IMR-90 (cell line): ENCODE results near the gene HNRNPA3. TPM values are rescaled to one million over a fixed set of nuclear protein-coding genes. Genes with fewer than 3 reads are reported as not detected.

Source experiments
- ATAC-seq: fragments of 200-7000 bp; cut with Tn5 transposase; 2 replicates; pipeline ENCODE4 v1.9.1; 2020; ENCODE audit warnings: low read depth, mild to moderate bottlenecking, moderate library complexity
- BruUV-seq: library from RNA; stranded (reverse); fragments of 400-500 nt; replicated peaks from 2 replicates; lab custom pipeline; 2021; lab: Mats Ljungman, UMichigan
- CTCF ChIA-PET: fragments of 300-600 bp; formaldehyde crosslinking; extraction: SDS; loops from one replicate; lab custom pipeline; 2021; ENCODE audit warnings: antibody characterized with exemption; lab: Yijun Ruan, JAX
- POLR2A ChIA-PET: fragments of 300-600 bp; sonication (Branson Sonifier 250); formaldehyde crosslinking; loops from one replicate; lab custom pipeline; 2022; ENCODE audit warnings: antibody characterized with exemption; ENCODE audit not compliant: unreplicated experiment; lab: Charles Lee
- DNase-seq: peaks from one replicate; pipeline ENCODE4 v3.0.0; 2013
- H2AFZ ChIP-seq: replicated peaks from 2 replicates; pipeline ENCODE3; 2013; ENCODE audit warnings: low read length, mild to moderate bottlenecking; ENCODE audit not compliant: poor library complexity
- H2AK5ac ChIP-seq: 2 replicates; pipeline ENCODE4 v1.6.1; 2013; ENCODE audit warnings: low read depth, low read length, inconsistent platforms
- H2AK9ac ChIP-seq: replicated peaks from 2 replicates; pipeline ENCODE3; 2013; ENCODE audit warnings: mild to moderate bottlenecking, low read depth, low read length, moderate library complexity; ENCODE audit not compliant: poor library complexity
- H2BK120ac ChIP-seq: 2 replicates; pipeline ENCODE4 v1.6.1; 2013; ENCODE audit warnings: low read depth, low read length, inconsistent platforms
- H2BK15ac ChIP-seq: 3 replicates; pipeline ENCODE4 v1.6.1; 2013; ENCODE audit warnings: low read depth, low read length, inconsistent platforms
- H2BK20ac ChIP-seq: 2 replicates; pipeline ENCODE4 v1.6.1; 2013; ENCODE audit warnings: low read depth, mild to moderate bottlenecking, inconsistent platforms, low read length, moderate library complexity
- H2BK5ac ChIP-seq: 2 replicates; pipeline ENCODE4 v1.6.1; 2013; ENCODE audit warnings: mild to moderate bottlenecking, low read depth, low read length, inconsistent platforms; ENCODE audit not compliant: poor library complexity, severe bottlenecking
- H3K14ac ChIP-seq: replicated peaks from 2 replicates; pipeline ENCODE4 v1.6.1; 2013; ENCODE audit warnings: low read depth, low read length, inconsistent platforms
- H3K18ac ChIP-seq: 2 replicates; pipeline ENCODE4 v1.6.1; 2013; ENCODE audit warnings: low read depth, low read length, control low read depth
- H3K23ac ChIP-seq: 2 replicates; pipeline ENCODE4 v1.6.1; 2013; ENCODE audit warnings: low read depth, low read length, inconsistent platforms
- H3K27ac ChIP-seq: 2 replicates; pipeline ENCODE4 v1.5.1; 2013; ENCODE audit warnings: mild to moderate bottlenecking, control low read depth, low read length; ENCODE audit not compliant: insufficient read depth
- H3K27me3 ChIP-seq: 2 replicates; pipeline ENCODE4 v1.6.1; 2013; ENCODE audit warnings: low read length; ENCODE audit not compliant: control insufficient read depth, insufficient read depth
- H3K36me3 ChIP-seq: 2 replicates; pipeline ENCODE4 v1.6.1; 2013; ENCODE audit warnings: low read length, mixed read lengths; ENCODE audit not compliant: control insufficient read depth, insufficient read depth
- H3K4ac ChIP-seq: 2 replicates; pipeline ENCODE4 v1.6.1; 2013; ENCODE audit warnings: low read depth, low read length, inconsistent platforms
- H3K4me1 ChIP-seq: 2 replicates; pipeline ENCODE4 v1.6.1; 2013; ENCODE audit warnings: low read length, mixed read lengths; ENCODE audit not compliant: control insufficient read depth, insufficient read depth
- H3K4me2 ChIP-seq: 2 replicates; pipeline ENCODE4 v1.6.1; 2013; ENCODE audit warnings: low read depth, mild to moderate bottlenecking, control low read depth, low read length, moderate library complexity
- H3K4me3 ChIP-seq: 2 replicates; pipeline ENCODE4 v1.5.1; 2013; ENCODE audit warnings: low read depth, mild to moderate bottlenecking, control low read depth, low read length, moderate library complexity; ENCODE audit not compliant: insufficient read depth
- H3K56ac ChIP-seq: 2 replicates; pipeline ENCODE4 v1.6.1; 2013; ENCODE audit warnings: low read length, inconsistent platforms; ENCODE audit not compliant: insufficient read depth; ENCODE audit errors: extremely low read depth
- H3K79me1 ChIP-seq, 2 experiments: 2 replicates each; pipeline ENCODE4 v1.6.1; 2013; ENCODE audit warnings: low read length in 2 of 2, inconsistent platforms in 1 of 2, low read depth in 1 of 2
- H3K9ac ChIP-seq: 2 replicates; pipeline ENCODE4 v1.6.1; 2013; ENCODE audit warnings: low read depth, low read length, control low read depth
- H3K9me1 ChIP-seq: 2 replicates; pipeline ENCODE4 v1.6.1; 2013; ENCODE audit warnings: low read length, inconsistent platforms; ENCODE audit not compliant: insufficient read depth
- H3K9me3 ChIP-seq: 2 replicates; pipeline ENCODE4 v1.6.1; 2013; ENCODE audit warnings: low read length; ENCODE audit not compliant: control insufficient read depth, insufficient read depth
- H4K20me1 ChIP-seq: 2 replicates; pipeline ENCODE4 v1.6.1; 2013; ENCODE audit warnings: low read length, inconsistent platforms; ENCODE audit not compliant: insufficient read depth
- H4K5ac ChIP-seq: 2 replicates; pipeline ENCODE4 v1.6.1; 2013; ENCODE audit warnings: mild to moderate bottlenecking, low read depth, low read length, control low read depth
- H4K8ac ChIP-seq, 2 experiments: 2 replicates each; pipeline ENCODE4 v1.6.1; 2013; ENCODE audit warnings: low read depth in 2 of 2, low read length in 2 of 2, control low read depth in 1 of 2, inconsistent platforms in 1 of 2
- H4K91ac ChIP-seq: 2 replicates; pipeline ENCODE4 v1.6.1; 2013; ENCODE audit warnings: low read depth, low read length, inconsistent platforms; ENCODE audit not compliant: insufficient read depth
- CTCF ChIP-seq: conservative IDR thresholded peaks from 2 replicates; pipeline ENCODE4 v1.5.1; 2012; ENCODE audit warnings: mild to moderate bottlenecking, low read depth, low read length, improper control_type of control experiment
- MAFK ChIP-seq: IDR thresholded peaks from 2 replicates; pipeline ENCODE4 v1.6.1; 2012; ENCODE audit warnings: low read depth, low read length, improper control_type of control experiment
- MXI1 ChIP-seq: IDR thresholded peaks from 2 replicates; pipeline ENCODE4 v1.6.1; 2012; ENCODE audit warnings: low read depth, mild to moderate bottlenecking, low read length, moderate library complexity, borderline replicate concordance
- RAD21 ChIP-seq: IDR thresholded peaks from 2 replicates; pipeline ENCODE4 v1.6.1; 2012; ENCODE audit warnings: low read length, improper control_type of control experiment
- RFX5 ChIP-seq: IDR thresholded peaks from 2 replicates; pipeline ENCODE4 v1.8.0; 2012; ENCODE audit warnings: low read depth, mild to moderate bottlenecking, low read length, moderate library complexity
- WGBS, 2 experiments: methylation state at CpG; one replicate each; pipeline versions ENCODE4 v1.1.5 to v1.1.7; 2013; ENCODE audit warnings: missing lambda C conversion rate in 2 of 2; ENCODE audit not compliant: insufficient read length in 1 of 2; ENCODE audit errors: extremely low coverage in 2 of 2; 5-methylcytosine and 5-hydroxymethylcytosine counted together
- dilution Hi-C: fragments of 300-500 bp; cut with HindIII; formaldehyde crosslinking; loops from one replicate; pipeline ENCODE4 v1.14.3; 2018; ENCODE audit warnings: low sequenced_read_pairs; ENCODE audit not compliant: unreplicated experiment
- in situ Hi-C: fragments of 300-500 bp; cut with MboI; formaldehyde crosslinking; loops from 3 replicates; pipeline ENCODE4 v1.14.3; 2019; ENCODE audit warnings: low sequenced_read_pairs, inconsistent platforms, mixed read lengths
- intact Hi-C: fragments of 100-400 bp; cut with micrococcal nuclease; formaldehyde crosslinking; loops from 2 replicates; pipeline ENCODE4 v1.10.0; 2022
- polyA plus RNA-seq, 3 experiments: library from polyadenylated mRNA; depleted of rRNA; stranded (reverse); fragments of >200 nt; gene quantifications; 2 replicates each; pipeline ENCODE4 v1.2.3, GENCODE V29; 2012; ENCODE audit warnings: low replicate concordance in 1 of 3
- total RNA-seq: library from RNA; depleted of rRNA; stranded (reverse); fragments of >200 nt; gene quantifications from 2 replicates; pipeline ENCODE4 v1.2.3, GENCODE V29; 2012

The HNRNPA3 gene
- total and polyA plus RNA-seq, 2 of the 4 experiments (the other 2 are of a cell fraction), result 18.6 to 111 TPM

- Histone ChIP-seq H3K4ac (no peak overlapping the region), H4K5ac (no peak overlapping the region), H3K4me1 (peaks cover 21% of the 10 kb centered on the region), H3K9ac (no peak overlapping the region), H2AK9ac (no peak overlapping the region), H3K56ac (no peak overlapping the region), H2BK120ac (no peak overlapping the region), H2BK20ac (no peak overlapping the region), H2BK15ac (no peak overlapping the region), H3K36me3 (peaks cover 35% of the 10 kb centered on the region), H3K27me3 (no peaks in the 10 kb centered on the region), H3K4me3 (no peak overlapping the region), H2AK5ac (no peak overlapping the region), H2AFZ (no peak overlapping the region), H4K20me1 (peaks cover 99% of the 10 kb centered on the region), H3K23ac (peak overlapping the region; percentile 79; the same call in 1 of the 2 replicates), H3K27ac (peak overlapping the region; percentile 7; the same call in 1 of the 2 replicates), H2BK5ac (no peak overlapping the region), H4K91ac (no peak overlapping the region), H3K9me1 (peaks cover 39% of the 10 kb centered on the region), H4K8ac (no peak overlapping the region), H3K4me2 (peak overlapping the region; percentile 55), H3K9me3 (no peaks in the 10 kb centered on the region; the same call in 1 of the 2 replicates), H3K79me1 (peaks cover 0 to 53% of the 10 kb centered on the region in 2 experiments; a peak in 2 of 4 replicates), H3K18ac (no peak overlapping the region), H3K14ac (no peak overlapping the region; the same call in 1 of the 2 replicates)
- BruUV-seq, result no TSS peak
- in situ Hi-C loops, result no loop called here
- ATAC-seq (peak; percentile 54), DNase-seq (peak; percentile 52)
- POLR2A ChIA-PET, result interaction anchor here (0.9 to 1.2 kb wide), 2 partner anchors 9 to 11 kb away, joined by 3 read pairs; no protein-coding TSS in a partner anchor
- intact Hi-C loops, result no loop called here
- dilution Hi-C loops, result no loop called here
- CTCF ChIA-PET, result interaction anchor here (0.7 kb wide), 2 partner anchors 84 to 90 kb away, joined by 3 read pairs; no protein-coding TSS in a partner anchor
- WGBS, 2 experiments, result no CpG with 5 or more reads among the region's 11 CpGs
- peak; percentile 19; the same call in 1 of the 2 replicates for TF ChIP-seq RAD21
- TF ChIP-seq MXI1, result no peak
- peak; percentile 31 for TF ChIP-seq CTCF
- no peak for TF ChIP-seq RFX5
- TF ChIP-seq MAFK, result no peak
These were observed 42.0 kb downstream of the HNRNPA3 start for GRCh38 chr2:177254433-177255226.
